MG63 (cell line): Measurements from ENCODE around the gene PPFIBP2. TPM values are rescaled to one million over a fixed set of nuclear protein-coding genes. Genes with fewer than 3 reads are reported as not detected.

Experiments used
- DNase-seq: peaks from one replicate; pipeline ENCODE4 v3.0.0-alpha.2; 2020
- H3K27me3 ChIP-seq: fragments of 250-450 bp; sonication (Bioruptor Pico); 2 replicates; pipeline ENCODE4 v1.5.1; 2020; ENCODE audit warnings: mild to moderate bottlenecking, moderate library complexity
- H3K36me3 ChIP-seq: fragments of 250-450 bp; sonication (Bioruptor Pico); 2 replicates; pipeline ENCODE4 v1.5.1; 2020; ENCODE audit warnings: mild to moderate bottlenecking, moderate library complexity
- H3K4me3 ChIP-seq: fragments of 250-450 bp; sonication (Bioruptor Pico); 2 replicates; pipeline ENCODE4 v1.5.1; 2020; ENCODE audit warnings: mild to moderate bottlenecking, moderate library complexity
- H3K9me3 ChIP-seq: fragments of 250-450 bp; sonication (Bioruptor Pico); 2 replicates; pipeline ENCODE4 v1.5.1; 2020; ENCODE audit warnings: mild to moderate bottlenecking, moderate library complexity
- total RNA-seq: library from RNA; depleted of rRNA; stranded (reverse); fragments of >200 nt; shearing (Covaris generic); gene quantifications from 2 replicates; pipeline ENCODE4 v1.2.3, GENCODE V29; 2014; ENCODE audit warnings: low replicate concordance; rRNA removed

The PPFIBP2 gene
- total RNA-seq, 1 experiment from 2014 or later = 12.3 TPM

- DNase-seq = no peak
- Histone ChIP-seq H3K27me3 (no peaks in the 10 kb centered on the region; the same call in 1 of the 2 replicates), H3K9me3 (no peaks in the 10 kb centered on the region), H3K4me3 (no peak overlapping the region), H3K36me3 (no peaks in the 10 kb centered on the region)
Observed at GRCh38 chr11:7687386-7687785, 173.6 kb downstream of the PPFIBP2 start.

GRCh38 chr11:7688238-7688826 lies 174.5 kb downstream of the PPFIBP2 start:
- Histone ChIP-seq H3K4me3 (no peak overlapping the region), H3K9me3 (no peaks in the 10 kb centered on the region), H3K27me3 (peaks cover 7% of the 10 kb centered on the region), H3K36me3 (no peaks in the 10 kb centered on the region)
- no peak for DNase-seq

- no peak for DNase-seq
- H3K36me3 ChIP-seq = no peaks in the 10 kb centered on the region
- peaks cover 15% of the 10 kb centered on the region for H3K27me3 ChIP-seq
Observed at GRCh38 chr11:7689239-7689638, 175.4 kb downstream of the PPFIBP2 start.

DNA sequence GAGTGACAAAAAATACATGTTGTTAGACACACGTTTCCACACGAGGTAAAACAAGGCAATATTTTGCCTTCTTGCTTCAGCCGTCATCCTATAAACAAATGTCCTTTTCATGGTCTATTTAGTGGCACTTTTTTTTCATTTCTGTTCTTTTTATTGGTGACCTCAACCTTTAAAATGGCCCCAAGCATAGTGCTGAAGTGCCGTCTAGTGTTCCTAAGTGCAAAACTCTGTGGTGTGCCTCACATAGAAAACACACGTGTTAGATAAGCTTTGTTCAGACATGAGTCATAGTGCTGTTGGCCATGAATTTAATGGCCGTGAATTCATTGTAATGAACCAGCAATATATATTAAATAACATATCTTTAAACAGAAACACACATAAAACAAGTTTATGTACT lies 176.8 kb downstream of the PPFIBP2 start:
- Histone ChIP-seq H3K4me3 (no peak overlapping the region), H3K9me3 (no peaks in the 10 kb centered on the region), H3K36me3 (no peaks in the 10 kb centered on the region), H3K27me3 (peaks cover 18% of the 10 kb centered on the region)
- DNase-seq = no peak

More at GRCh38 chr11:7689239-7689638, 175.4 kb downstream of the PPFIBP2 start:
- H3K4me3 ChIP-seq = no peak overlapping the region
- H3K9me3 ChIP-seq = no peaks in the 10 kb centered on the region

DNA sequence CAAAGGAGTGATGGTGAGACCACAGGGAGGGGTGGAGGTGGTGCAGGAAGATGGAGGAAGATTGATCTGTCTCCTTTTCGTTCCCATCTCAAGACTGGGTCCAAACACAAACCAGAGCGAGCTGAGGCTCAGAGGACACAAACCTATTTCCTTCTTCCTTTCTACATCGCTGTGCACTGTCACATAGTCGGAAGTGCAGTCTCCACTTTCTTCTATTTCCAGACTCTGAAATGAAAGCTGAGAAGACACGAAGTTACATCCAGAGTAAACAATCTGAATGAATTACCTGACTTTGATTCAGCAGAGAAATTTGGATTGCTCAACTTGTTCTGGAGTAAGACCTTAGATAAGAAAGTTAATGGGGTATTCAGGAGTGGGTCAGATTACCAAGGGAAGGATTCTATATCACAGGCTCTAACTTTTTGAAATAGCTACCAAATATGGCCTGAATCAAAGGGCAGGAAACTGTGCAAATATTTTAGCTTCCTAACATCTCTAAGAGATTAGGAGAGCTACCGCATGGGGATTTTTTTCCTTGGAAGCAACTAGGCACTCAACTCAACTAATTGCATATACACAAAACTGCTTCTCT lies 178.1 kb downstream of the PPFIBP2 start:
- H3K4me3 ChIP-seq = no peak overlapping the region
- no peak for DNase-seq
- no peaks in the 10 kb centered on the region for H3K9me3 ChIP-seq
- no peaks in the 10 kb centered on the region for H3K36me3 ChIP-seq
- peaks cover 18% of the 10 kb centered on the region for H3K27me3 ChIP-seq

DNA sequence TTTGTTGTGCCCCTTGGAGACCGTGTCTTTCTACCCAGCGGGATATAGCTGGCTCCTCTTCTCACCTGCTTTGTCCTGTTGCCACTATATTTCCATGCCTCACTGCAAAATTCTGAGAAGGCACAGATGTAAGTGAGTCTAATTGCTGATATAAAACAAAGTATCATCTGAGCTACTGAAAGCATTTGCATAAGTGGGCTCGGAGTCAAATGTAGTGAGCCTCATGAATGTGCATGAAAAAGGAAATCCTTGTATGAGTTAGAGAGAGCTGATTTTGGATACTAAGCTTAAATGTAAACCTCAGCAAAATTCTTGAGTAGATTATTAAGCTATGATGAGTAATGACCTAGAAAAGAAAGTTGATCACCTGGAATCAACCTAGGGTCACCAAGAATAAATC lies 178.6 kb downstream of the PPFIBP2 start:
- no peak overlapping the region for H3K4me3 ChIP-seq
- no peaks in the 10 kb centered on the region for H3K9me3 ChIP-seq
- H3K27me3 ChIP-seq = peaks cover 18% of the 10 kb centered on the region
- no peak for DNase-seq
- H3K36me3 ChIP-seq = no peaks in the 10 kb centered on the region

DNA sequence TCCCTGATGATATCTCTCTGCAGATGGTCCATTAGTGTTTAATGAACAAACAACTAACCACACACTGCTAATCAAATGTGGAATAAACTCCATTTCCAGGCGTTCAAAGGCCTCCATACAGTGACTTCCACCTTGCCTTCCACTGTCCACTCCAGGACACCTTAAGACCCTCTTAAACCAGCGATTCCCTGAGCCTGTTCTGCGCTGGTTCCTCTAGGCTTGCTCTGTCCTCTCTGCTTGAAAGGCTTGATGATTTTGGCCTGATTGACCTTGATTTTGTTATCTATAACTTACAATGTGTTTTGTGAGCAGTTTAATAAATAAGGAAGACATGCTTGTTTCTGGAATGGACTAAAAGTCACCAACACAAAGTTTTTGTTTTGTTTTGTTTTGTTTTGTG lies 180.4 kb downstream of the PPFIBP2 start:
- no peak for DNase-seq
- H3K4me3 ChIP-seq = no peak overlapping the region
- H3K27me3 ChIP-seq = peaks cover 20% of the 10 kb centered on the region
- no peaks in the 10 kb centered on the region for H3K36me3 ChIP-seq
- H3K9me3 ChIP-seq = no peaks in the 10 kb centered on the region

DNA sequence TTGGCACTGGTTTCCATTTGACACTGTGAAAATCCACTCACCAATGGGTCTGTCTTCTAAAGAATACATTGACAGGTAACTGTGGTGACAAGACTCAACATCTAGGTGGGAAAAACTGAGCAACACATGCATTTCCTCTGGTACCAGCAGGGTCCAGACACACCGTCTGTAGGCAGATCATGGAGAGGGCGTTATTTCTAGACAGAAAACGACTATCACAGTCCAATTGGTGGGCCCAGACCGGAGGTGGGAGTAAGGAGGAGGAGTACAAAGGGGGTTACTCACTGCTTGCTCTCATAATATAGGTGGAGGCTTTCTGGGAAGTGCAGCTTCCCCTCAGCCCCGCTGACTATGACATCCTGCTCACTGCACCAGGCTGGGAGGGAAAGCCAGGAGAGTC lies 182.6 kb downstream of the PPFIBP2 start:
- Histone ChIP-seq H3K27me3 (peaks cover 20% of the 10 kb centered on the region), H3K4me3 (no peak overlapping the region), H3K9me3 (no peaks in the 10 kb centered on the region), H3K36me3 (no peaks in the 10 kb centered on the region)
- no peak for DNase-seq

Other genes starting within 250 kb of the PPFIBP2 start
- gene OLFML1, start 28.5 kb upstream of the PPFIBP2 start, total RNA-seq = not detected in 2 replicates
- gene CYB5R2, start 159.5 kb downstream of the PPFIBP2 start, total RNA-seq = 20.2 and 21.9 TPM in 2 replicates
- gene OVCH2, start 192.5 kb downstream of the PPFIBP2 start, total RNA-seq = not detected in 2 replicates